GM10266 (cell line): ENCODE measurements around the gene RPRD1B.

ENCODE experiments used
- DNase-seq: peaks from one replicate; pipeline ENCODE4 v3.0.0; 2012; ENCODE audit errors: extremely low spot score
- TF ChIP-seq, protein P1 (sequence below): IDR thresholded peaks from 2 replicates; pipeline ENCODE4 v1.5.1; 2012; ENCODE audit warnings: mild to moderate bottlenecking, low read depth; ENCODE audit not compliant: control insufficient read depth, insufficient read depth; ENCODE audit errors: missing control alignments

The RPRD1B gene

DNA sequence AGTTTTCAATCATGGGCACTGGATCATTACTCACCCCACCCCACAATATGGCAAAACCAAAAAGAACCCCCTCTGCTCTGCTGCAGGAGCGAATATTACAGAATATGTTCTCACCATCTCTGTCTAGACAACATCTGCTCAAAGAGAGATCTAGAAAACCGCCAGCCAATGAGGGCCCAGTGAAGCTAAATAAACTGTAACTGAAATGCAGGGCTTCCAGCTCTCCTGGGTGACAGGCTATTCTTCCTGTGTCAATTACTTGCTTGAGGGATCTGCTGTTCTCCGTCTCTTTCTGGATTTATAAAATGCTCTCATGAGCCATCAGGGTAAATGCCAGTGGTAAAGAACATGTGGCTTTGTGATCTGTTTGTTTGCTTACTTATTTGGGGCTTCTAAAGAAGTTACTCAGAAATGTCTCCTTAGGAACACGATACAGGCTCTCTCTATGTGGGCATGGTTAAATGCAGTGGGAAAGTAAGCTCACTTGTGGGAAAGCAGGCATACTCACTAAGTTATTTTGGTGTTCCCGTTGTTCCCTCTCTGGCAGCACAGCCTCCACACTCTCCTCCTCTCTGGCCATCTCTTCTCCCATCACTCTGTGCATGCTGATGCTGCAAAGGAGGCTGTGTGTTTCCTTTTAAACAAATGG, 45.1 kb upstream of the RPRD1B start:
- TF ChIP-seq, protein P1, sequence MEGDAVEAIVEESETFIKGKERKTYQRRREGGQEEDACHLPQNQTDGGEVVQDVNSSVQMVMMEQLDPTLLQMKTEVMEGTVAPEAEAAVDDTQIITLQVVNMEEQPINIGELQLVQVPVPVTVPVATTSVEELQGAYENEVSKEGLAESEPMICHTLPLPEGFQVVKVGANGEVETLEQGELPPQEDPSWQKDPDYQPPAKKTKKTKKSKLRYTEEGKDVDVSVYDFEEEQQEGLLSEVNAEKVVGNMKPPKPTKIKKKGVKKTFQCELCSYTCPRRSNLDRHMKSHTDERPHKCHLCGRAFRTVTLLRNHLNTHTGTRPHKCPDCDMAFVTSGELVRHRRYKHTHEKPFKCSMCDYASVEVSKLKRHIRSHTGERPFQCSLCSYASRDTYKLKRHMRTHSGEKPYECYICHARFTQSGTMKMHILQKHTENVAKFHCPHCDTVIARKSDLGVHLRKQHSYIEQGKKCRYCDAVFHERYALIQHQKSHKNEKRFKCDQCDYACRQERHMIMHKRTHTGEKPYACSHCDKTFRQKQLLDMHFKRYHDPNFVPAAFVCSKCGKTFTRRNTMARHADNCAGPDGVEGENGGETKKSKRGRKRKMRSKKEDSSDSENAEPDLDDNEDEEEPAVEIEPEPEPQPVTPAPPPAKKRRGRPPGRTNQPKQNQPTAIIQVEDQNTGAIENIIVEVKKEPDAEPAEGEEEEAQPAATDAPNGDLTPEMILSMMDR: no peak
- no peak for DNase-seq

DNA sequence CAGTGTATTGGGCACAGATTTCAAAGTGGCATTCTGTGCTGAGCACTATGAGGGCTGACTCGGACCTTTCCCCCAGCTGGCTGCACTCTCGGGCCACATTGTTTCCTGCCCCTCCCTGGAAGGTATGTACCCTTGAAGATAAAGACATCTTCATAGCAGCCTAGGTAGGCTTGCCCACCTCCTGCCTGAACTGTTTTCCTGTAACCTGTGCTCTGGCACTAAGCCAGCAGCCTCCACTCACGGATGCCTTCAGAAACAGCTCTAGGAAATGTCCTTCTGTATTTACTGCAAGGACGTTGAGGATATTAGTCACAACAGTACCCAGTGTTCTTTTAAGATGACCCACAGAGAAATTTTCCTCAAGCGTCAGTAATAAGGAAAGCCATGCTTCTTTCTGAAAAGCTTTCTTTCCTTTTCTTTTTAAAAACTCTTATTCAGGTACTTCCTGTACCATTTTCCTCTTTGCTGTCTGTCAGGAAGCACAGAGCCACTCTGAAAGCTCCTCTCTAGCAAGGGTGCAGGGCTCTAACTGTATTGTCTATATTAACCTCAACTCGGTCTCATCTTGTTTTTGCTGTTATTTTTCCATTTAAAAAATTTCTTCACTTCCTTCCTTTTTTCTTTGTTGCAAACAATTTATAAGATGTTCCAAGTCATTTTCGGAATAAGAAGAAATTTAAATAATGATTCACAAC, 43.8 kb upstream of the RPRD1B start:
- DNase-seq: no peak
- TF ChIP-seq, protein P1: no peak

DNA sequence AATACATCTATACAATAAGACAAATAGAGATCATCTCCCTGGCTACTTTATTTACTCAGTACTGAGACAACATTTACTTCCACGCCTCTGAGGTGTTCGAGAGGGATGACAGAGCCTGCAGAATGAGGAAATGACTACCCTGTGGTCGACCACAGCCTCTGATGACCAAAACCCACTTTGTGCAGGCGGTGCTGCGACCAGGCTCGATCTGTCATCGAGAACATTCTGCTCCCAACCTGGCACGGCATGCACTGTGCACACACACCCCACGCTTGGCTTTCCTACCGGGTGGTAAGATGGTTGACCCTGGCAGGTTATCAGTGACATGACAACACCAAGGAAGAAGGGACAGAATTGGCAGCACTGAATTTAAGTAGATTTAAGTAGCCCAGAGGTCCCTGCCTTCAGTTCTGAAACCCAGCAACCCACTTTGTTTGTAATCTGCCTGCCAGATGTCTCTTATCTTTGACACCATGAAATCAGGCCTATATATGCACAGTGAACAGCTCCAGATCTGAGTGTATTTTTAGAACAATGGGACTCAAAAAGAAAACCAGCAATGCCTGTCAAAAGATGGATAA, 42.9 kb upstream of the RPRD1B start:
- DNase-seq: peak; percentile 86
- TF ChIP-seq, protein P1: no peak

DNA sequence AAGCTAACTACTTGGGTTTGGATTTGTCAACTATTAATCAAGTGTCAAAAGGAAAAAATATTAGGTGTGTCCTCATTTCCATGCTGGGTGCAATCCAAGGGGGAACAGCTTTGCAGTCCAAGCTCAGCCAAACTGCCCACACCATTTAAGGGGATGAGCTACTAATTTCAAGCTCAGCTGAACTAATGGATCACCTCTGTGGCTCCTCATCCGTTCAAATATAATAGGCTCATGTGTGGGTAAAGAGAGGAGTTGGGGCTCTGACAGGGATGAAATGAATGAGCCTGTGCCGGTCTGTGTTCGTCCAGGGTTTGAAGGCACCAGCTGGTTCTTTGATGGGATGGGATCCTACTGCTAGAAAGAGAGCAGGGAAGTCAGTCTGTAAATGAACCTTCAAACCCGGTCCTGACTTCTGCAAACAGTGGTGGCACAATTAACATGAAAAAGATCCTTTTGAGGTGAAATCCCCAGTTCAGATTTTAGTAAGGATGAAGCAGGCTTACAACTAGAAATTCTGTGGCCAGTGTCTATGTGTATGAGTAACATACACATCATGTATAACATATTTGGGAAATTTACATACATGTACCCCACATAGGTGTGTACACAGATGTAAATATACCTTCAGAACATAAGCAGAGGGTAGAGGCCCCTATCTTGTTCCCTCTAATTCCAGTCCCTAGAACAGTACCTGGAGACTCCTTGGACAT, 42.2 kb upstream of the RPRD1B start:
- DNase-seq: no peak
- TF ChIP-seq, protein P1: no peak

DNA sequence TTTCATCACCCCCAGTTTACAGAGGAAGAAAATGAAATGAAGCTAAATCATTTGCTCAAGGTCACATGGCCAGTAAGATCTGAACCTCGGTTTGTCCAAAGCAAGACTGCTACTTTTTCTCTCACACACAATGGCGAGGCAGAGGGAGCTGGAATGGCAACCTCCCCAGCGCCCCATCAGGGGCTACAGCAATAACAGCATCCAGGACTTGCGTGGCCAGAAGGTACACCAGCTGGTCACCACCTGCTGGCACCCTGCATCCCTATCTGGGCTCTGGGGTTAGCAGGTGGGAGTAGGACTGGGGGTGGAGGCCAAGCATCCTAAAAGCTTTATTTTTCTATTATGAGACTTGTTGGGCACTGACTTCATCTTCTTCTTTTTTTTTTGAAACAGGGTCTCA, 41.6 kb upstream of the RPRD1B start:
- DNase-seq: no peak
- TF ChIP-seq, protein P1: no peak

DNA sequence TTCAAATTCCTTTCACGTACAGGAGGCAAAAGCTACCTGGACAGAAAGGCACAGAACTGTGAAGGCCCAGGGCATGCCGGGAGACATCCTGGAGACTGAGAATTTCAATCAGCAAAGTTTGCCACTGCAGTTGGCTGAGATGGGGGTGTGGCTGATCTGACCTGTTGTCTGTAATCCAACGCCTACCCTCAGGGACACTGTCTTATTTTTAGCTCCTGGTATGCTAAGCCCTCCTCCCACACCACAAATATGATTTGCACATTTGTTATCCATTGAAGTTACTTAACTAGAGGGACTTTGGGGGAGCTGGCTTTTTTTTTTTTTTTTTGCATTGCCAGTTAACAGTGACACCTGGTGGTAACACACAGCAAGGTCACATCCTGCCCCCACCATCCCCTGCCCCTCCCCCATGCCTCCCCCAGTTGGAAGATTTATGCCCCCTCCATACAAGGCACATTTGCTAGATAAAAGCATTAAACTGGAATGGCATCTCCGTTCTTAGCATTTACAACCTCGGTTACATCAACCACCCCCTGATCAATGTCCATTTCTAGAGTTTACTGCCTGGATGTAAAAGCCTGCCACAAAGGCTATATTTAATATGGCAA, 40.6 kb upstream of the RPRD1B start:
- TF ChIP-seq, protein P1: peak; percentile 41
- DNase-seq: peak; percentile 61
